Fibroblast of lung (primary cell): ENCODE measurements around the gene TRPM3.

Experiments
- CTCF ChIP-seq, 2 donors: IDR thresholded peaks in 1 of 2; conservative IDR thresholded peaks in 1 of 2; 1 replicate in 1 of 2; 2 replicates in 1 of 2; pipeline ENCODE4 v1.5.1; 2011 to 2012; ENCODE audit warnings: low read length in 2 of 2, control low read depth in 1 of 2, inconsistent platforms in 1 of 2, low read depth in 1 of 2, mild to moderate bottlenecking in 1 of 2
- EZH2 ChIP-seq: IDR thresholded peaks from 2 replicates; pipeline ENCODE4 v1.5.1; 2012; ENCODE audit warnings: low read length, control low read depth, mild to moderate bottlenecking; ENCODE audit errors: missing control alignments

- TF ChIP-seq CTCF (conservative IDR thresholded peaks at IDR 0.05 in 1 of 2, IDR thresholded peaks at IDR 0.05 in 1 of 2; ENCODE audit: low read depth in 1 of 2, low read length in 2 of 2): no peak
- no peak for TF ChIP-seq EZH2
Measured at GRCh38 chr9:70577671-70578070, 543.8 kb downstream of the TRPM3 start.
